DND-41 (cell line): Measurements from ENCODE around the gene ZNF8.

Experiments used
- CTCF ChIP-seq: IDR thresholded peaks from 2 replicates; pipeline ENCODE4 v1.5.1; 2012; ENCODE audit warnings: borderline replicate concordance, low read length, moderate library complexity, mild to moderate bottlenecking; ENCODE audit not compliant: poor library complexity, severe bottlenecking; ENCODE audit errors: extremely low read depth
- EZH2 ChIP-seq: IDR thresholded peaks from 3 replicates; pipeline ENCODE4 v1.6.1; 2012; ENCODE audit warnings: borderline replicate concordance, low read depth, mild to moderate bottlenecking, moderate library complexity, low read length, inconsistent platforms; ENCODE audit not compliant: severe bottlenecking

- TF ChIP-seq CTCF (no peak), EZH2 (no peak)
Measured at GRCh38 chr19:58284199-58284598, 5.4 kb downstream of the ZNF8 start.
